ENCODE measurements around the gene RPL36.

- TF ChIP-seq, protein P1, sequence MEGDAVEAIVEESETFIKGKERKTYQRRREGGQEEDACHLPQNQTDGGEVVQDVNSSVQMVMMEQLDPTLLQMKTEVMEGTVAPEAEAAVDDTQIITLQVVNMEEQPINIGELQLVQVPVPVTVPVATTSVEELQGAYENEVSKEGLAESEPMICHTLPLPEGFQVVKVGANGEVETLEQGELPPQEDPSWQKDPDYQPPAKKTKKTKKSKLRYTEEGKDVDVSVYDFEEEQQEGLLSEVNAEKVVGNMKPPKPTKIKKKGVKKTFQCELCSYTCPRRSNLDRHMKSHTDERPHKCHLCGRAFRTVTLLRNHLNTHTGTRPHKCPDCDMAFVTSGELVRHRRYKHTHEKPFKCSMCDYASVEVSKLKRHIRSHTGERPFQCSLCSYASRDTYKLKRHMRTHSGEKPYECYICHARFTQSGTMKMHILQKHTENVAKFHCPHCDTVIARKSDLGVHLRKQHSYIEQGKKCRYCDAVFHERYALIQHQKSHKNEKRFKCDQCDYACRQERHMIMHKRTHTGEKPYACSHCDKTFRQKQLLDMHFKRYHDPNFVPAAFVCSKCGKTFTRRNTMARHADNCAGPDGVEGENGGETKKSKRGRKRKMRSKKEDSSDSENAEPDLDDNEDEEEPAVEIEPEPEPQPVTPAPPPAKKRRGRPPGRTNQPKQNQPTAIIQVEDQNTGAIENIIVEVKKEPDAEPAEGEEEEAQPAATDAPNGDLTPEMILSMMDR (IDR thresholded peaks at IDR 0.05), result no peak
- no peak for TF ChIP-seq POLR2A (IDR thresholded peaks at IDR 0.05)
Observed at GRCh38 chr19:5642204-5642603, 47.9 kb upstream of the RPL36 start.

All from heart left ventricle (tissue), 13 donors.